HG02970 (cell line): ENCODE results near the gene DHTKD1.

Experiments
- ATAC-seq: cut with Tn5 transposase; IDR thresholded peaks from one replicate; pipeline ENCODE4 v1.9.1; 2021; ENCODE audit warnings: mild to moderate bottlenecking, moderate library complexity, moderate number of reproducible peaks; ENCODE audit not compliant: unreplicated experiment, low FRiP score

Gene DHTKD1, protein sequence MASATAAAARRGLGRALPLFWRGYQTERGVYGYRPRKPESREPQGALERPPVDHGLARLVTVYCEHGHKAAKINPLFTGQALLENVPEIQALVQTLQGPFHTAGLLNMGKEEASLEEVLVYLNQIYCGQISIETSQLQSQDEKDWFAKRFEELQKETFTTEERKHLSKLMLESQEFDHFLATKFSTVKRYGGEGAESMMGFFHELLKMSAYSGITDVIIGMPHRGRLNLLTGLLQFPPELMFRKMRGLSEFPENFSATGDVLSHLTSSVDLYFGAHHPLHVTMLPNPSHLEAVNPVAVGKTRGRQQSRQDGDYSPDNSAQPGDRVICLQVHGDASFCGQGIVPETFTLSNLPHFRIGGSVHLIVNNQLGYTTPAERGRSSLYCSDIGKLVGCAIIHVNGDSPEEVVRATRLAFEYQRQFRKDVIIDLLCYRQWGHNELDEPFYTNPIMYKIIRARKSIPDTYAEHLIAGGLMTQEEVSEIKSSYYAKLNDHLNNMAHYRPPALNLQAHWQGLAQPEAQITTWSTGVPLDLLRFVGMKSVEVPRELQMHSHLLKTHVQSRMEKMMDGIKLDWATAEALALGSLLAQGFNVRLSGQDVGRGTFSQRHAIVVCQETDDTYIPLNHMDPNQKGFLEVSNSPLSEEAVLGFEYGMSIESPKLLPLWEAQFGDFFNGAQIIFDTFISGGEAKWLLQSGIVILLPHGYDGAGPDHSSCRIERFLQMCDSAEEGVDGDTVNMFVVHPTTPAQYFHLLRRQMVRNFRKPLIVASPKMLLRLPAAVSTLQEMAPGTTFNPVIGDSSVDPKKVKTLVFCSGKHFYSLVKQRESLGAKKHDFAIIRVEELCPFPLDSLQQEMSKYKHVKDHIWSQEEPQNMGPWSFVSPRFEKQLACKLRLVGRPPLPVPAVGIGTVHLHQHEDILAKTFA

DNA sequence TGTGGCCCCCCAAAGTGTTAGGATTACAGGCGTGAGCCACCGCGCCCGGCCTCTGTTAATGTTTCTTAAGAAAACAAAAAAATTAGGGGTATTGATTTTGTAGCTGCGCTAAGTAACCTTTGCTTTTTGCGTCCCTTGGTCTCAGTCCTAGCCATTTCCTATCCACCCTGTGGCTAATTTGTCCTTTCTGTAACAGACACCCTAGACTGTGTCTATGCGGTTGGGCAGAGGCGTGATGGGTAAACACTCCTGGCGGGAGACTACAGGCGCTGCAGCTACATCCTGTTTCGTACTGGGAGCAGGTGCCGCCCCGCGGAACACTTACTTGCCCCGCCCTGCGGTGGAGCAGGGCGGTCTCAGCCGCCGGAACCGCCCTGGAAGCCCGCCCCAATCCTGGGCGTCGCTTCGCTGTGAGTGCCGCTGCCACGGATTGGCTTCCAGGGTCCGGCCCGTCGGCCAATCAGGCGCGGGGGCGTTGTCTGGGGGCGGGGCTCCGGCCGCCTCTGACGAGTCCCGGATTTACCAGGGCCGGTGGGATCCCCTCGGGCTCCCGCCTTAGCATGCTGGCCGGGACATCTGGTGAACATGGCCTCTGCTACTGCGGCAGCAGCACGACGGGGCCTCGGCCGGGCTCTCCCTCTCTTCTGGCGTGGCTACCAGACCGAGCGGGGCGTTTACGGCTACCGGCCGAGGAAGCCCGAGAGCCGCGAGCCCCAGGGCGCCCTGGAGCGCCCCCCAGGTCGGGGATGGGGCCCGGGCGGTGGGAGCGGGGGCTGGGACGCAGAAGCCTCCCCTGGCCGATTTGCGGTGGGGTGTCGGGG lies at the start of gene DHTKD1:
DHTKD1 (plus strand) TSS at position 506 of the 821 bp plus-strand sequence; CDS start at position 586, 80 bp downstream.
- peak; percentile 97 for ATAC-seq

DNA sequence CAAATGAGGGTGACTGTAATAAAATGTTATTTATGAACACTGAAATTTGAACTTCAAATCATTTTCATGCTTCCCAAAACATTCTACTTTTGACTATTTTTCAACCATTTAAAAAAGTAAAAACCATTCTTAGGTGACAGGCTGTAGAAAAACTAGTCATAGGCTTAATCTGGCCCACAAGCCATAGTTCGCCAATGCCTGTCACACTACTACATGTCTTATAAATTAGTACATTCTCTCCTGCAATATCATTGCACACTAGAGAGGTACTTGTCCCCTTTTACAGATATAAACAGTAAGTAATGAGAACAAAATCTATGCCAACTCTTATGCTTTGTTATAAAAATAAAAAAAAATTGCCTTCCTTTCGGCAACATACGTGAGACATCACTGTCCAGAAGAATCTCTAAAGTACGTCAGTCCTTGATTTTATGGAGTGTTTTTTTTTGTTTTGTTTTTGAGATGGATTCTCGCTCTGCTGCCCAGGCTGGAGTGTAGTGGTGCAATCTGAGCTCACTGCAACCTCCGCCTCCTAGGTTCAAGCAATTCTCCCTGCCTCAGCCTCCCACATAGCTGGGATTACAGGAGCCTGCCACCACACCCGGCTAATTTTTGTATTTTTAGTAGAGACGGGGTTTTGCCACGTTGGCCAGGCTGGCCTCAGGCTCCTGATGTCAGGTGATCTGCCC lies 49.3 kb upstream of the DHTKD1 start:
- no peak for ATAC-seq

GRCh38 chr10:12020574-12020973 lies 48.2 kb upstream of the DHTKD1 start:
- no peak for ATAC-seq

GRCh38 chr10:12022580-12023257 lies 46.0 kb upstream of the DHTKD1 start:
- ATAC-seq, result no peak

DNA sequence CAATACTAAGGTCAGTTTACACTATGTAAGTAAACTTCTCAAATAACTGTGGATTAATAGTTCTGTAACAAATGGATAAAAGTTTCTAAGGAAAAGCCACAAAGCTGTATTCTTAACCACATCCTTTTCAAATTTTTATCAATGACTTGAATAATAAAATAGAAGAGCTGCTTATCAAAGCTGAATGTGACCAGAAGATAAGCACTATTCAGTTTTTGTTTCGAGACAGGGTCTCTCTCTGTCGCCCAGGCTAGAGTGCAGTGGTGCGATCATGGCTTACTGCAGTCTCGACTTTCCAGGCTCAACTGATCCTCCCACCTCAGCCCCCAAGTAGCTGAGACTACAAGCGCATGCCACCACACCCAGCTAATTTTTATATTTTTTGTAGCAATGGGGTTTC lies 43.2 kb upstream of the DHTKD1 start:
- no peak for ATAC-seq

GRCh38 chr10:12027539-12027938 lies 41.2 kb upstream of the DHTKD1 start:
- peak; percentile 61 for ATAC-seq

DNA sequence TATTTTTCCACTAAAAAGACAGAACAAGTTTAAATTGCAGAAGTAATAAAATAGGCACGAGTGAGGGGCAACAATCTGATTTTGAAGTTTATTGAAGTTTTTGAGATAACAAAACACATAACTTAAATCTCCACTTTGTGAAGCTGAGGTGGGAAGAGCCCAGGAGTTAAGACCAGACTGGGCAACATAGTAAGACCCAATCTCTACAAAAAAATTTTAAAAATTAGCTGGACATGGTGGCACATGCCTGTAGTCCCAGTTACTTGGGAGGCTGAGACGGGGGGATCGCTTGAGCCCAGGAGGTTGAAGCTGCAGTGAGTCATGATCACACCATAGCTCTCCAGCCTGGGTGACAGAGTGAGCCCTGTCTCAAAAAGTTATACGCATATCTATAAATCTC lies 37.4 kb upstream of the DHTKD1 start:
- ATAC-seq, result no peak

GRCh38 chr10:12036073-12036655 lies 32.6 kb upstream of the DHTKD1 start:
- ATAC-seq, result no peak

DNA sequence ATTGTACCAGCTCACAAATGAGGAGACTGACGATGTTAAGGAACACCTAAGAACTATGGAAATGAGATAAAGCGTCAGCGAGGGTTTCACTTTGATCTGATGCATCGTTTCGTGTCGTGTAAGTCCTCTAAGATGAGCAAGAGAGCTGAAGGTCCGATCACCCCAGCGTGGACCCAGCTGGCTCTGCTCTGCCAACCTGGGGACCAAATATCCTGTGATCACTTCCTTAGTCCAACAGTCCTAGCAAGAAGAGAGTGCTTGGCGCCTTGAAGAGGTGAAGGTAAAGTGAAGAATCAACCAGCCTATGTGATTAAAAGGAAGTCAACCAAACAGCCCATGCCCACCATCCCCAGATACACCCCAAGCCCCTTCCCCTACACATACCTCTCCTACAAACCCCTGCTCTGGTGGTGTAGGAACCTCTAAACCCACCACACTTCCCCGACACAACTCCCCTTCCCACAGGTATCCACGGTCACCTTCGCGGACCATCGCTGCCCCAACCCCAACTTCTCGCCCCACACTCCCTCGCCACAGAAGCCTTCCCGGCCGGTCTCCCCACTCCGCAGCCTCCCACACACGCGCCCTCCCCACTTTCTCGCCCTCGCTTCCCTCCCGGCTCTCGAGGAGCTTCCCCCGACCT lies 26.9 kb upstream of the DHTKD1 start:
- no peak for ATAC-seq

GRCh38 chr10:12042409-12042796 lies 26.4 kb upstream of the DHTKD1 start:
- ATAC-seq, result peak; percentile 3

DNA sequence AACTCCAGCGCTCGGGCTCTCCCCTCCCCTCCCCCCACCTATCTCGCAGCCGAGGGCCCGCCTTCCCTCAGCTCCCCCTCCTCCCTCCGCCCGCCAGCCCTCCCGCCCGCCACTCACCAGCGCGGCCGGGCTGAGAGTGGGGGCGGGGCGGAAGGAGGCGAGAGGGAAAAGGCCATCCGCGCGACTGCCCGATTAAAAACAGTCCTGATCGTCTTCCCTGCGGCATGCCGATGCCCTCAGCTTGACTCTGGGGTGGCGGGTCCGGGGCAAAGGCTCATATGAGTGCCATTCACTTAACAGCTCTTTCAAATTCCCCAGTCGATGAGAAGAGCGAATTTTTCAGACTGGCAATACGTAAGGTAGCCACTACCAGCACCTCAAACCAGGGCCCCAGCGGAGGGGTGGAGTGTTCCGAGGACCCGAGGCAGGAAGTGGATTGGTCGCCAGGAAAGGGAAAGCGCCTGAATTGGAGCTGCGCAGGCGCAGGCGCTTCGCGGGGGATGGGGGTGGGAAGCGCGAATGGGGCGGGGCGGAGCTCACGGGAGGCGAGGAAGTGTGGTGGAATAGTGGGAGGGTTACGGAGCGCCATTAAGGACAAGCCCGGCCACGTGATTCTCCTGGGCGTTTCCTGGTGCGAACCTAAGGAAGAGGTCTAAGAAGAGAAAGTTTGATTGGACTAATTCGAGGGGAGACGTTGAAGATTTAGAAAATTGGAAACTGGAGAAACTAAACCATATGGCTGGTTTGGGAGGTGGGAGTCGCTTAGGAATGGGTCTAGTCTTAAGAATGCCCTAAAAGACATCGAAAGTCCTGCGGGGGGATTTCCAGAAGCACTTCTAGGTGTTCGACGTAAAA lies 25.7 kb upstream of the DHTKD1 start, which contains the start of gene UPF2:
UPF2 (minus strand) TSS at position 13 of the 855 bp plus-strand sequence. CDS start 7,386 bp downstream, outside the sequence.
- ATAC-seq, result peak; percentile 68

DNA sequence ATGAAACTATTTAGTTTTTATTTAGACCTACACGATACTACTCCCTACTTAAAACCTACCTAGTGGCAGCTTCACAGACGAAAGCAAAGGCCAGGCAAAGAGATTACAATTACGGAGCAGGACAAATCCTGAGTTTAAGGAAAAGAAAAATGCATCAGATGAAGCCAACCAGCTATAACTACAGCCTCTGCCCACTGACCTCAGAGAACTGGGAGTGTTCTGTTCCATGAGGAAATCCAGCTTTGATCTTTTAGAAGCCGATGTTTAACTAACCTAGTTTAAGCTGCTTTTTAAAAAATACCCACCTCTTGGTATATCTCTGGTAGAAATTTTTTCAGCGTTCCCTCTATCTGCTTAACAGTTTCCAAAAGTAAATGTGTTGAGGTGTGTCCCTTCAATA lies 23.2 kb upstream of the DHTKD1 start:
- no peak for ATAC-seq

DNA sequence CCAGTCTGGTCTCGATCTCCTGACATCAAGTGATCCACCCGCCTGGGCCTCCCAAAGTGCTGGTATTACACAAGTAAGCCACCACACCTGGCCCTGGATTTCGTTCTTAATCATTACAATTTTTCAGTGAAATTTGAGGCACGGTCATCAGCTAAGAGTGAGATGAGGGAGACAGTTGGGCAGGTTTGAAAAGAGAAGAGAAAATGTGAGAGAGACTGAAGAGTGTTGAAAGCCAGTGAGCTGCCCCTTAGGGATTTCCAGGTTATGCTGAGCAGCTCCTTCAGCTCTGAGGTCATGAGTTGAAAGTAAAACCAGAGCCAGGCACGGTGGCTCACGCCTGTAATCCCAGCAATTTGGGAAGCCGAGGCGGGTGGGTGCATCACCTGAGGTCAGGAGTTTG lies 20.2 kb upstream of the DHTKD1 start:
- ATAC-seq, result no peak

DNA sequence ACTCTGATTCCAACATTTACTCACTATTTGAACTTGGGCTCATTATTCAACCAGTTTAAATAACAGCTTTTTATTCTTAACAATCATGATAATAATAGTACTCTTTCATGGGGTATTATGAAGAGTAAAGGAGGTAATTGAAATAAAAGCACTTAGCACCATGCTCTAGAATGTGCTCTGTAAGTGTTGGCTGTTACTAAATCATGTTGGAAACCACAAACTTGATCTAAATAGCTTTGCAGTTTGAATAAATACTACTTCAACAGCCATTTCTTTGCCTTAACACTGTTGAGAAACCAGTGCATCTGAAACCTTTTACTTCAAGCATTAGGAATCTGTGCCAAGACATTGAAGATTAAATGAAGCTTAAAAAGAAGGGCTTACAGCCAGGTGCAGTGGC lies 18.2 kb upstream of the DHTKD1 start:
- ATAC-seq, result no peak

DNA sequence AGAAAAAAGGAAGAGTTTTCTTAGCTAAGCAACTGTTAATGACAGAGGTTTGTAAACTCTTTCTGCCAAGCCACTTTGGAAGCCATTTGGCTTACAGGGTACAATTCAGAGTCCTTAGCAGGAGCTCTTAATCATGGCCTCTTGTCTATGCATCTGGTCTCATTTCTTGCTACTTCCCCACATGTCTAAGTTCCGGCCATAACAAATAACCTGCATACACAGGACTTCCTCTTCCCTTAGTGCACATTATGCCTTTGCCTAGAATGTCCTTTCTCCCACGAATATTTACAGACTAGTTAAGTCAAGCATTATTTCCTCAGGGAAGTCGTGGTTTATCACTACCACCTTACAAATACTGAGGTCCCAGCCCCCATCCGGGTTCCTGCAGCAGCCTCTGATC lies 17.5 kb upstream of the DHTKD1 start:
- no peak for ATAC-seq

GRCh38 chr10:12055732-12056131 lies 13.0 kb upstream of the DHTKD1 start:
- ATAC-seq, result no peak

GRCh38 chr10:12056748-12057147 lies 12.0 kb upstream of the DHTKD1 start:
- ATAC-seq, result no peak

DNA sequence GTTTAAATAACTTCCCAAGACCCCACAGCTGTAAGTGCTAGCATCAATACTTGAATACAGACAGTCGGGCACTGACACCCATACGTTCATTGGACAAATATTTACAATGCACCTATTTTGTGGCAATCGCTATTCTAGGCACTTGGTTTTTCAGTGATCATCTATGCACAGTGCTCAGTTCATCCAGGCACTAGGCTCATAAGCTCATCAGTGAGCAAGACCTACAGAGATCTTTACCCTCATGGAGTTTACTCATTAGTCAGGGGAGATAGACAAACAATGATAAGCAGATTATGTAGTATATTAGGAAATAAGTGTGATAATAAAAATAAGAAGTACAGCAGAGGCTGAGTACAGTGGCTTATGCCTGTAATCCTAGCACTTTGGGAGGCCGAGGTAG lies 7.6 kb upstream of the DHTKD1 start:
- ATAC-seq, result no peak
